ENCODE measurements around the gene PKP4. TPM values are rescaled to one million over a fixed set of nuclear protein-coding genes. Genes with fewer than 3 reads are reported as not detected.

PKP4 gene, protein sequence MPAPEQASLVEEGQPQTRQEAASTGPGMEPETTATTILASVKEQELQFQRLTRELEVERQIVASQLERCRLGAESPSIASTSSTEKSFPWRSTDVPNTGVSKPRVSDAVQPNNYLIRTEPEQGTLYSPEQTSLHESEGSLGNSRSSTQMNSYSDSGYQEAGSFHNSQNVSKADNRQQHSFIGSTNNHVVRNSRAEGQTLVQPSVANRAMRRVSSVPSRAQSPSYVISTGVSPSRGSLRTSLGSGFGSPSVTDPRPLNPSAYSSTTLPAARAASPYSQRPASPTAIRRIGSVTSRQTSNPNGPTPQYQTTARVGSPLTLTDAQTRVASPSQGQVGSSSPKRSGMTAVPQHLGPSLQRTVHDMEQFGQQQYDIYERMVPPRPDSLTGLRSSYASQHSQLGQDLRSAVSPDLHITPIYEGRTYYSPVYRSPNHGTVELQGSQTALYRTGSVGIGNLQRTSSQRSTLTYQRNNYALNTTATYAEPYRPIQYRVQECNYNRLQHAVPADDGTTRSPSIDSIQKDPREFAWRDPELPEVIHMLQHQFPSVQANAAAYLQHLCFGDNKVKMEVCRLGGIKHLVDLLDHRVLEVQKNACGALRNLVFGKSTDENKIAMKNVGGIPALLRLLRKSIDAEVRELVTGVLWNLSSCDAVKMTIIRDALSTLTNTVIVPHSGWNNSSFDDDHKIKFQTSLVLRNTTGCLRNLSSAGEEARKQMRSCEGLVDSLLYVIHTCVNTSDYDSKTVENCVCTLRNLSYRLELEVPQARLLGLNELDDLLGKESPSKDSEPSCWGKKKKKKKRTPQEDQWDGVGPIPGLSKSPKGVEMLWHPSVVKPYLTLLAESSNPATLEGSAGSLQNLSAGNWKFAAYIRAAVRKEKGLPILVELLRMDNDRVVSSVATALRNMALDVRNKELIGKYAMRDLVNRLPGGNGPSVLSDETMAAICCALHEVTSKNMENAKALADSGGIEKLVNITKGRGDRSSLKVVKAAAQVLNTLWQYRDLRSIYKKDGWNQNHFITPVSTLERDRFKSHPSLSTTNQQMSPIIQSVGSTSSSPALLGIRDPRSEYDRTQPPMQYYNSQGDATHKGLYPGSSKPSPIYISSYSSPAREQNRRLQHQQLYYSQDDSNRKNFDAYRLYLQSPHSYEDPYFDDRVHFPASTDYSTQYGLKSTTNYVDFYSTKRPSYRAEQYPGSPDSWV
- not detected in 2 replicates for total RNA-seq (2014; rRNA removed; shearing (Covaris generic); ENCODE audit: low replicate concordance)

DNA sequence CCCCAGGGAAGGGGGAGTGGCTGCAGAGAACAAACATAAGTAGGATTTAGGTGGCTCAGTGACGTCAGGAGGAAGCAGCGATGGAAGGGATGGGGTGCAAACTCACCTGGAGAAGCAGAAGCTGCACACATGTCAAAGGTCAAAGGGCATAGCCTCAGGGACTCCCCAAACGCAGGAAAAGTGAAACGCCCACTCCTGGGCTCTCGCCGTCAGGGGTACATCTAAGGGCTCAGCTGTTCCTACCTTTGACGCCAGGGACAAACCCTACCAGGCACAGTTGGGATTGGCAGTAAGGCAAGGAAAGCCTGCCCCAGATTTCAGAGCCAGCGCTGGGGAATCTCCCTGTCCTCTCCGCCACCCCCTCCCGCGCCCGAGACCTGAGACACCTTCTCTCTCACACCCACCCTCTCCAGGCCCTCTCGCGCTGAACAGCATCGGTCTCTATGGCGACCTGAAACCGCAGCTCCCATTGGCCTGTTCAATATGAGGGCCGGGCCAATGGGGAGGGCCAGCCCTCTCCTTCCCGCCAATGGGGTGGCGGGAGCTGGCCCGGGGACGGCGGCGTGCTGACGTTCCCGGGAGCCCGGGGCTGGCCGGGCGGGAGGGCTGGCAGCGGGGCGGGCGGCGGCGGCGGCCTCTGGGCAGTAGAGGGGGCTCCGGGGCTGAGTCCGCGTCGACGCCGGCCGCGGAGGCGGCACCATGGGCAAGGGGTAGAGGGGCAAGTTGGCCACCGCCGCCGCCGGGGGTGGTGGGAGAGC lies at the start of gene PKP4, which contains the start of gene CCDC148:
Gene PKP4 (plus strand): TSS at position 644 of the 758 bp plus-strand sequence. CDS start 76,233 bp downstream, outside the sequence.
Gene CCDC148 (minus strand): TSS at position 445 of the 758 bp plus-strand sequence. CDS start 314 bp downstream, at position 131.
- Histone ChIP-seq H3K79me2 (ENCODE audit: low read length) (no peaks in the 10 kb centered on the region), H3K4me2 (ENCODE audit: low read depth, low read length, poor library complexity, severe bottlenecking) (no peak within 1 kb of the TSS), H3K9me3 (ENCODE audit: low read length) (no peaks in the 10 kb centered on the region; the same call in 1 of the 2 replicates), H4K20me1 (ENCODE audit: insufficient read depth, low read depth, low read length) (no peaks in the 10 kb centered on the region), H3K27me3 (ENCODE audit: low read length) (no peaks in the 10 kb centered on the region), H3K9me2 (replicated peaks; ENCODE audit: insufficient read depth, low read length) (no peaks in the 10 kb centered on the region), H3K36me3 (ENCODE audit: insufficient read depth, low read length) (no peaks in the 10 kb centered on the region), H3K9ac (ENCODE audit: low read length) (no peak within 1 kb of the TSS), H3K4me1 (ENCODE audit: low read length) (no peaks in the 10 kb centered on the region), H3K27ac (ENCODE audit: low read length) (no peak within 1 kb of the TSS), H2AFZ (ENCODE audit: low read length) (no peak within 1 kb of the TSS), H3K4me3 (ENCODE audit: low read length) (no peak within 1 kb of the TSS)
- no peak for DNase-seq

DNA sequence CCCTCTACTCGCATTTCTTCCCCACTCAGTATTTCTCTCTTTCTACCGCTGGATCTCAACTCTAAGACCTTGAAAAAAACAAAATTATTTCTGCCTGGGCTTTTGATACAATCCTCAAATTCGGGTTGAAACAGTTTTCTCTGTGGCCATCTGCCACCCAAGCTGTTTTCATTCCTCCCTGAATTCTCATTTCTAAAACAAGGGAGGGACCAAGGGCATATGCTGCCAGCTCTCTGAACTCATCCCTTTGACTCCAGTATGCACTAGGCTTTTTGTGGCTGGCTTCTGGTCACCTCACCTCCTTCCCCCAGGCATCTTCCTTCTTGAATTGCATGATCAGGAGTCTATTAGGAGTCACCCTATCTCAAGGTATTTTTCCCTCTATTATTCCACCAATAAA lies 49.7 kb upstream of the PKP4 start:
- H2AFZ ChIP-seq (ENCODE audit: low read length), result no peak overlapping the region
- no peaks in the 10 kb centered on the region for H3K36me3 ChIP-seq (ENCODE audit: insufficient read depth, low read length)
- H3K9me2 ChIP-seq (replicated peaks; ENCODE audit: insufficient read depth, low read length), result no peaks in the 10 kb centered on the region
- no peak overlapping the region for H3K4me2 ChIP-seq (ENCODE audit: low read depth, low read length, poor library complexity, severe bottlenecking)
- no peak overlapping the region for H3K4me3 ChIP-seq (ENCODE audit: low read length)
- H3K4me1 ChIP-seq (ENCODE audit: low read length), result no peaks in the 10 kb centered on the region
- peaks cover 4% of the 10 kb centered on the region for H3K9me3 ChIP-seq (ENCODE audit: low read length)
- H3K9ac ChIP-seq (ENCODE audit: low read length), result no peak overlapping the region
- H4K20me1 ChIP-seq (ENCODE audit: insufficient read depth, low read depth, low read length), result no peaks in the 10 kb centered on the region
- no peak for DNase-seq
- H3K27ac ChIP-seq (ENCODE audit: low read length), result no peak overlapping the region
- no peaks in the 10 kb centered on the region for H3K27me3 ChIP-seq (ENCODE audit: low read length)
- no peaks in the 10 kb centered on the region for H3K79me2 ChIP-seq (ENCODE audit: low read length)

DNA sequence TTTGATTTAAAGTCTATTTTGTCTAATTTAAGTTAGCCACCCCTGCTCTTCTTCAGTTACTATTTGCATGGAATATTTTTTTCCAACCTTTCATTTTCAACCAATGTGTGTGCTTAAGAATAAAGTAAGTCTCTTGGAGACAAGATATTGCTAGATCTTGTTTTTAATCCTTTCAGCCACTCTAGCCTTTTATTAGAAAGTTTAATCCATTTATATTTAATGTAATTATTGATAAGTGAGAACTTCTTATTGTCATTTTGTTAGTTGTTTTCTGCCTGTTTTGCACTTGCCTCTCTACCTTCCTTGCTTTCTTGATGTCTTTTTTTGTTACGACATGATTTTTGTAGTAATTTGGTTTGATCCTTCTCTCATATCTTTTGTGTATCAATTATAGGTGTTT lies 46.6 kb upstream of the PKP4 start:
- Histone ChIP-seq H3K4me1 (ENCODE audit: low read length) (no peaks in the 10 kb centered on the region), H3K27ac (ENCODE audit: low read length) (no peak overlapping the region), H3K79me2 (ENCODE audit: low read length) (no peaks in the 10 kb centered on the region), H3K4me2 (ENCODE audit: low read depth, low read length, poor library complexity, severe bottlenecking) (no peak overlapping the region), H3K4me3 (ENCODE audit: low read length) (no peak overlapping the region), H4K20me1 (ENCODE audit: insufficient read depth, low read depth, low read length) (no peaks in the 10 kb centered on the region), H3K27me3 (ENCODE audit: low read length) (no peaks in the 10 kb centered on the region), H3K9ac (ENCODE audit: low read length) (no peak overlapping the region), H3K9me2 (replicated peaks; ENCODE audit: insufficient read depth, low read length) (no peaks in the 10 kb centered on the region), H2AFZ (ENCODE audit: low read length) (no peak overlapping the region), H3K9me3 (ENCODE audit: low read length) (peaks cover 14% of the 10 kb centered on the region), H3K36me3 (ENCODE audit: insufficient read depth, low read length) (no peaks in the 10 kb centered on the region)
- DNase-seq, result no peak

DNA sequence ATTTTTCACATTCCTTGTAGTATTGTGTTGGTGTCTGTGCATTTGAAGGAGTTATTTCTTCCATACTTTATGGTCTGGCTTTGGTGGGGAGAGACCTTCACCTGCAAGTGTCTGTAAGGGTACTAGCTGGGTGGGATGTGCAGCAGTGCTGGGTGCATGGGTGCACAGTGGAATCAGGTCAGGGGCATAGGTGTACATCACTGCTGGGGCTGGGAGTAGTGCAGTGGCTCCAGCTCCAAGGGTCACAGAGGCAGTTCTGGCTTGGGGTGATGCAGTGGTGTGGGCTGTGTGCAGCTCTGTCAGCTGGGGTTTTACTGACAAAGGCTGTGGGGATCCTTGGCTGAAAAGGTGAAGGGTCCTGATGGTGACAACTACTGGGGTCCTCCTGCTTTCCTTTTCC lies 45.0 kb upstream of the PKP4 start:
- H3K27me3 ChIP-seq (ENCODE audit: low read length), result no peaks in the 10 kb centered on the region
- no peaks in the 10 kb centered on the region for H3K9me2 ChIP-seq (replicated peaks; ENCODE audit: insufficient read depth, low read length)
- H3K4me2 ChIP-seq (ENCODE audit: low read depth, low read length, poor library complexity, severe bottlenecking), result no peak overlapping the region
- H3K27ac ChIP-seq (ENCODE audit: low read length), result no peak overlapping the region
- no peaks in the 10 kb centered on the region for H3K4me1 ChIP-seq (ENCODE audit: low read length)
- H3K79me2 ChIP-seq (ENCODE audit: low read length), result no peaks in the 10 kb centered on the region
- DNase-seq, result no peak
- H4K20me1 ChIP-seq (ENCODE audit: insufficient read depth, low read depth, low read length), result no peaks in the 10 kb centered on the region
- H3K36me3 ChIP-seq (ENCODE audit: insufficient read depth, low read length), result no peaks in the 10 kb centered on the region
- no peak overlapping the region for H3K4me3 ChIP-seq (ENCODE audit: low read length)
- H3K9ac ChIP-seq (ENCODE audit: low read length), result no peak overlapping the region
- peaks cover 14% of the 10 kb centered on the region for H3K9me3 ChIP-seq (ENCODE audit: low read length)
- H2AFZ ChIP-seq (ENCODE audit: low read length), result no peak overlapping the region

DNA sequence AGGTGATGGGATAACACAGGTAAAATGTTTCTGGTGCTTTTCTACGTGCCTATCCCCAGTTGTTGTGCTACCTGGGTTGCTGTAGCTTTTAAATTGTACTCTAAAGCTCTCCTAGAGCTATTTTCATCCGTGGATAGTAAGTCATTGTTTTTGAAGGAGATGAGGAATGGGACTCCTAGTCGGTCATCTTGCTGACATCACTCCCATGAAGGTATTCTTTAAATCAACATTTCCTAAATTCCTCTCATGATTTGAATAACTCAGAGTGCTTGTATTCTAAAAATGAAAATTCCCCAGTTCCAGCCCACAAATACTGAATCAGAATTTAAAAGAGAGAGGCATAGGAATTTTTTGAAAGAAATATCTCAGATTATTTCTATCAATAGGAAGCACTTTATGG lies 44.5 kb upstream of the PKP4 start:
- H3K9ac ChIP-seq (ENCODE audit: low read length), result no peak overlapping the region
- H3K9me3 ChIP-seq (ENCODE audit: low read length), result peaks cover 14% of the 10 kb centered on the region
- no peaks in the 10 kb centered on the region for H4K20me1 ChIP-seq (ENCODE audit: insufficient read depth, low read depth, low read length)
- no peaks in the 10 kb centered on the region for H3K27me3 ChIP-seq (ENCODE audit: low read length)
- H3K4me1 ChIP-seq (ENCODE audit: low read length), result no peaks in the 10 kb centered on the region
- no peak overlapping the region for H3K4me2 ChIP-seq (ENCODE audit: low read depth, low read length, poor library complexity, severe bottlenecking)
- DNase-seq, result no peak
- H3K79me2 ChIP-seq (ENCODE audit: low read length), result no peaks in the 10 kb centered on the region
- no peaks in the 10 kb centered on the region for H3K36me3 ChIP-seq (ENCODE audit: insufficient read depth, low read length)
- no peak overlapping the region for H2AFZ ChIP-seq (ENCODE audit: low read length)
- H3K4me3 ChIP-seq (ENCODE audit: low read length), result no peak overlapping the region
- no peak overlapping the region for H3K27ac ChIP-seq (ENCODE audit: low read length)
- no peaks in the 10 kb centered on the region for H3K9me2 ChIP-seq (replicated peaks; ENCODE audit: insufficient read depth, low read length)

DNA sequence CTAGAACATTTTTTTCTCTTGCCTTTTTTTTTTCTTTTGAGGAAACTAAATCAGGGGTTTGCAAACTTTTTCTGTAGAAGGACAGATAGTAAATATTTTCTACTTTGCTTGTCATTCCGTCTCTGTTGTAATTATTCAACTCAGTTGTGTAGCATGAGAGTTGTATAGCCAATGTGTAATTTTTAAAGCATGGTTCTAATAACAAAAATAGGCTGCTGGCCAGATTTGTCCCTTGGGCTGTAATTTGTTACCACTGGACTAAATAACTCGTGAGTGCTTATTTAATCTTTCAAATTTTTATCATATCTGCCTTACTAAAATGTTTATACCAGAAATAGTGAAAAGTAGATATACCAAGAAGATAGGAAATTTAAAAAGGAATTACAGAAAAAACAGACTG lies 43.2 kb upstream of the PKP4 start:
- no peaks in the 10 kb centered on the region for H3K79me2 ChIP-seq (ENCODE audit: low read length)
- no peak overlapping the region for H3K4me3 ChIP-seq (ENCODE audit: low read length)
- H3K27me3 ChIP-seq (ENCODE audit: low read length), result no peaks in the 10 kb centered on the region
- no peaks in the 10 kb centered on the region for H3K4me1 ChIP-seq (ENCODE audit: low read length)
- H3K27ac ChIP-seq (ENCODE audit: low read length), result no peak overlapping the region
- H2AFZ ChIP-seq (ENCODE audit: low read length), result no peak overlapping the region
- H3K9me3 ChIP-seq (ENCODE audit: low read length), result peaks cover 14% of the 10 kb centered on the region
- no peak overlapping the region for H3K9ac ChIP-seq (ENCODE audit: low read length)
- DNase-seq, result no peak
- H3K4me2 ChIP-seq (ENCODE audit: low read depth, low read length, poor library complexity, severe bottlenecking), result no peak overlapping the region
- no peaks in the 10 kb centered on the region for H3K36me3 ChIP-seq (ENCODE audit: insufficient read depth, low read length)
- H3K9me2 ChIP-seq (replicated peaks; ENCODE audit: insufficient read depth, low read length), result no peaks in the 10 kb centered on the region
- H4K20me1 ChIP-seq (ENCODE audit: insufficient read depth, low read depth, low read length), result no peaks in the 10 kb centered on the region

DNA sequence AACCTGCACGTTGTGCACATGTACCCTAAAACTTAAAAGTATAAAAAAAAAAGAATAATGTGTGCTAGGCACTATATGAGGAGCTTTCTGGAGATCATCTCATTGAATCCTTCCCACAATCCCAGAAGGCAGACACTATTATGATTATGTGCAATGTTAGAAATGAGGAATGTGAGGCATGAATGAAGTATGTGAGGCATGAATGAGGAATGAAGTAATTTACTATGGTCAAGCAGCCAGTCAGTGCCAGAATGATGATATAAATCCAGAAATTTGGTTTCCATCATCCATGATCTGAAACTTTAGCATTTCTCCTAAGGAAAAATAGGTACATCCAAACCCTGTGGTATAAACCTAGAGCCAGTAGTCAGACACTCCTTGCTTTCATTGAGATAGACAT lies 42.2 kb upstream of the PKP4 start:
- Histone ChIP-seq H3K4me1 (ENCODE audit: low read length) (no peaks in the 10 kb centered on the region), H3K9me2 (replicated peaks; ENCODE audit: insufficient read depth, low read length) (no peaks in the 10 kb centered on the region), H3K9me3 (ENCODE audit: low read length) (peaks cover 20% of the 10 kb centered on the region), H3K27ac (ENCODE audit: low read length) (no peak overlapping the region), H4K20me1 (ENCODE audit: insufficient read depth, low read depth, low read length) (no peaks in the 10 kb centered on the region), H3K36me3 (ENCODE audit: insufficient read depth, low read length) (no peaks in the 10 kb centered on the region), H3K27me3 (ENCODE audit: low read length) (no peaks in the 10 kb centered on the region), H2AFZ (ENCODE audit: low read length) (no peak overlapping the region), H3K4me3 (ENCODE audit: low read length) (no peak overlapping the region), H3K4me2 (ENCODE audit: low read depth, low read length, poor library complexity, severe bottlenecking) (no peak overlapping the region), H3K9ac (ENCODE audit: low read length) (no peak overlapping the region), H3K79me2 (ENCODE audit: low read length) (no peaks in the 10 kb centered on the region)
- no peak for DNase-seq
